Activated B cell treated with CpG ODN at 0.5 μM for 24 hours (primary cell): Measurements from ENCODE around the gene KRTAP10-7. TPM values are rescaled to one million over a fixed set of nuclear protein-coding genes. Genes with fewer than 3 reads are reported as not detected.
A peak's percentile ranks its signal among the peaks of the same experiment; 100 is the strongest.
"Not testable (repeated sequence)": the region's sequence is repeated elsewhere in the genome, so short reads cannot be mapped to it uniquely, and the experiment has no call there.

Experiments used
- ATAC-seq: fragments of 200-7000 bp; cut with Tn5 transposase; one replicate; pipeline ENCODE4 v1.10.0; 2021; ENCODE audit warnings: low read depth, mild to moderate bottlenecking, moderate library complexity
- CTCF ChIA-PET: fragments of 350-600 bp; sonication (Branson Sonifier 250); formaldehyde crosslinking; loops from one replicate; lab custom pipeline; 2021; ENCODE audit warnings: antibody characterized with exemption; lab: Charles Lee
- POLR2A ChIA-PET: fragments of 350-600 bp; sonication (Branson Sonifier 250); formaldehyde crosslinking; loops from one replicate; lab custom pipeline; 2021; ENCODE audit warnings: antibody characterized with exemption; lab: Charles Lee
- DNase-seq: peaks from one replicate; pipeline ENCODE4 v3.0.0; 2022
- H3K27ac Mint-ChIP-seq: one replicate; pipeline ENCODE4 v1.8.0; 2020; ENCODE audit warnings: mixed read lengths
- H3K27me3 Mint-ChIP-seq: one replicate; pipeline ENCODE4 v1.8.0; 2021; ENCODE audit warnings: mixed read lengths
- H3K36me3 Mint-ChIP-seq: one replicate; pipeline ENCODE4 v1.8.0; 2021; ENCODE audit warnings: low read depth, mixed read lengths
- H3K4me1 Mint-ChIP-seq: one replicate; pipeline ENCODE4 v1.8.0; 2021; ENCODE audit warnings: mixed read lengths
- H3K4me3 Mint-ChIP-seq: one replicate; pipeline ENCODE4 v1.8.0; 2020; ENCODE audit warnings: mild to moderate bottlenecking, mixed read lengths
- H3K9me3 Mint-ChIP-seq: one replicate; pipeline ENCODE4 v1.8.0; 2020; ENCODE audit warnings: mixed read lengths
- intact Hi-C: fragments of 100-400 bp; cut with micrococcal nuclease; formaldehyde crosslinking; loops from one replicate; pipeline ENCODE4 v1.15.1; 2024
- total RNA-seq: library from RNA; stranded (reverse); gene quantifications from 2 replicates; pipeline ENCODE4 v1.2.3, GENCODE V29; 2022
- TF ChIP-seq, protein P1 (sequence below): fragments of 200-600 bp; IDR thresholded peaks from one replicate; pipeline ENCODE4 v1.8.0; 2022; ENCODE audit warnings: antibody characterized with exemption, mild to moderate bottlenecking

KRTAP10-7 gene
- total RNA-seq, 1 donor from 2014 or later = not detected

DNA sequence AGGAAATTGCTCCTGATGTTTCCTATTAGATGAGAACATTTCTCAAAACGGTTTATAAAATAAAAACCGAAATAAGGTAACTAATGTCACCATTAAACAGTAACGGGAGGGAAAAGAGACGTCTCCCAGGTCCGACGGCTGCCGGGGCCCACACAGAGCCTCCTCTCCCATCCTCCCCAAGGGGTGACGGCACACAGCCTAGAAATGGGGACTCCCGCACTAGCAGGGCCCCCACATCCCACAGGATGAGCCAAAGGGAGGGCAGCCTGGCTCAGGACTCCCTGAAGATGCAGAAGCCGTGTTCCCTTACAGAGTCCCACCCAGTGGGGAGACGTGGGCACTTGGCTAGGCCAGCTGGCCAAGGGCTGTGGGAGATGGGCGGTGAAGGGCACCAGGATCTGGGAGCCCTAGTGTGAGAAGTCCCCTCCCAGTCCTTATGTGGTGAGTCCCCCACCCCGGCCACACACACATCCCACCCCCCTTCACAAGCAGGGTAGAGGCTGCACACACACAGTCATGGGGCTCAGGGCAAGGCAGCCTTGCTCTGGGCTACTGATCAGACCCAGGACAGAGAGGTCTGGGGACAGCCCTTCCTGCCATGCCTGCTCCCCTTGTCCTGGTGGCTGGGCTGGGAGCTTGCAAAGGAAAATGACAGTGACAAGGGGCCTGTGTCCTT, 45.1 kb upstream of the KRTAP10-7 start:
- intact Hi-C loops = no loop called here
- no peak for DNase-seq
- peaks cover 22% of the 10 kb centered on the region for H3K27me3 Mint-ChIP-seq
- CTCF ChIA-PET = no interaction called here
- peaks cover 10% of the 10 kb centered on the region for H3K4me1 Mint-ChIP-seq
- H3K27ac Mint-ChIP-seq = no peak overlapping the region
- peaks cover 2% of the 10 kb centered on the region for H3K9me3 Mint-ChIP-seq
- POLR2A ChIA-PET = interaction anchor here (1.0 kb wide), 1 partner anchor 901 kb away, joined by 3 read pairs; no protein-coding TSS in a partner anchor
- TF ChIP-seq, protein P1, sequence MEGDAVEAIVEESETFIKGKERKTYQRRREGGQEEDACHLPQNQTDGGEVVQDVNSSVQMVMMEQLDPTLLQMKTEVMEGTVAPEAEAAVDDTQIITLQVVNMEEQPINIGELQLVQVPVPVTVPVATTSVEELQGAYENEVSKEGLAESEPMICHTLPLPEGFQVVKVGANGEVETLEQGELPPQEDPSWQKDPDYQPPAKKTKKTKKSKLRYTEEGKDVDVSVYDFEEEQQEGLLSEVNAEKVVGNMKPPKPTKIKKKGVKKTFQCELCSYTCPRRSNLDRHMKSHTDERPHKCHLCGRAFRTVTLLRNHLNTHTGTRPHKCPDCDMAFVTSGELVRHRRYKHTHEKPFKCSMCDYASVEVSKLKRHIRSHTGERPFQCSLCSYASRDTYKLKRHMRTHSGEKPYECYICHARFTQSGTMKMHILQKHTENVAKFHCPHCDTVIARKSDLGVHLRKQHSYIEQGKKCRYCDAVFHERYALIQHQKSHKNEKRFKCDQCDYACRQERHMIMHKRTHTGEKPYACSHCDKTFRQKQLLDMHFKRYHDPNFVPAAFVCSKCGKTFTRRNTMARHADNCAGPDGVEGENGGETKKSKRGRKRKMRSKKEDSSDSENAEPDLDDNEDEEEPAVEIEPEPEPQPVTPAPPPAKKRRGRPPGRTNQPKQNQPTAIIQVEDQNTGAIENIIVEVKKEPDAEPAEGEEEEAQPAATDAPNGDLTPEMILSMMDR = no peak
- ATAC-seq = no peak
- H3K36me3 Mint-ChIP-seq = no peaks in the 10 kb centered on the region
- H3K4me3 Mint-ChIP-seq = no peak overlapping the region

DNA sequence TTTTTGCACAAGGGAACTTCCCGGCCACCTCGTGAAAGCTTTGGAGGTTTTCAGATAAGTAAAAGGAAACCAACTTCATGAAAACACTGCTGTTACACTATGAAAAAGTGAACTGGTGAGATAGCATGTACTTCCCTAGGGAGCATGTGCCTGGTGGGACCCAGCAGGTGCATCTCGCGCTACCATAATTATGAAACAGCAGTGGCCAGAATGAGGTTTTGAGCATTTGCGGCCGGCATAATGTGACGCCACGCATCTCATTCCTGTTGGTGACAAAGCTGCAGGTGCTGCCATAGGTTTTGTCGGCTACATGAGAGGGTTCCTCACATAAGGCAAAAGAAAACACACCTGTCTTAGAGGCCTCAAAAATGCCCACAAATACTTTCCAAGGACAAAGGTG, 43.5 kb upstream of the KRTAP10-7 start:
- H3K4me3 Mint-ChIP-seq = no peak overlapping the region
- TF ChIP-seq, protein P1 = no peak
- H3K4me1 Mint-ChIP-seq = peaks cover 16% of the 10 kb centered on the region
- intact Hi-C loops = no loop called here
- ATAC-seq = peak; percentile 85
- no peaks in the 10 kb centered on the region for H3K36me3 Mint-ChIP-seq
- POLR2A ChIA-PET = no interaction called here
- CTCF ChIA-PET = no interaction called here
- peak; percentile 15 for DNase-seq
- peaks cover 2% of the 10 kb centered on the region for H3K9me3 Mint-ChIP-seq
- peaks cover 16% of the 10 kb centered on the region for H3K27me3 Mint-ChIP-seq
- H3K27ac Mint-ChIP-seq = no peak overlapping the region

DNA sequence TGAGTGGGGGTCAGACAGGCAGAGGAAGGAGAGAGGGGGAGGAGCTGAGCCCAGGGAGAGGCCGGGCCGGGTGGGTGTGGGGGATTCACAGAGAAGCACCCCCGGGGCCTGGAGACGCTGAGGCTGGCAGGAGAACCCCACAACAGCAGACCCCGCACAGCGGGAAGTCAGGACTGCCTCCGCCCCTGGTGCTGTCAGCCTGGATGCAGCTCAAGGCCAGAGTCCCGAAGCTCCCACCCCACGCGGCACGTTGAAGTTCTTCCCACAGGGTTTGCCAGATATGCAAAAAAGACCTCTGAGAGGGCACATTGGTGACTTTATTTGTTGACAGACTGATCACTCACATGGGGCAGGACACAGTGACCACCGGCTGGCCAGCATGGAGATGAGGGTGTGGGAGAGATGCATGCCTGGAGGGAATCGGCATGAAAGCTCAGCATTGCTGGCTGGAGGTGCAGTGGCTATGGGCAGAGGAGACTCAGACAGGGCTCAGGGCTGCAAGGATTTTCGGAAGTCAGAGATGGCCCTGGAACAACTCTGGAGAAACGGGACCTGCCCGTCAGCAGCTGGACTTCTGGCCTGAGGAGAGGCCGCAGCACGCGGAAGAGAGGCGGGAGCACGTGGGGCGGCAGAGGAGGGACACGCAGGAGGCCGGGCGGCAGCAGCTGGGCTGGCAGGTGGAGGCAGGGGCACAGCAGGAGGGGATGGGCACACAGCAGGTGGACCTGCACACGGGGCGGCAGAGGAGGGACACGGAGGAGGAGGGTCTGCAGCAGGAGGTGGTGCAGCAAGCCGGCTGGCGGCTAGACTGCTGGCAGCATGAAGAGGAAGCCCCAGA, 42.7 kb upstream of the KRTAP10-7 start:
- peaks cover 10% of the 10 kb centered on the region for H3K27me3 Mint-ChIP-seq
- H3K9me3 Mint-ChIP-seq = peaks cover 4% of the 10 kb centered on the region
- TF ChIP-seq, protein P1 = no peak
- intact Hi-C loops = no loop called here
- no peak for DNase-seq
- POLR2A ChIA-PET = no interaction called here
- no peak overlapping the region for H3K27ac Mint-ChIP-seq
- H3K36me3 Mint-ChIP-seq = no peaks in the 10 kb centered on the region
- ATAC-seq = no peak
- CTCF ChIA-PET = no interaction called here
- peaks cover 21% of the 10 kb centered on the region for H3K4me1 Mint-ChIP-seq
- H3K4me3 Mint-ChIP-seq = no peak overlapping the region

DNA sequence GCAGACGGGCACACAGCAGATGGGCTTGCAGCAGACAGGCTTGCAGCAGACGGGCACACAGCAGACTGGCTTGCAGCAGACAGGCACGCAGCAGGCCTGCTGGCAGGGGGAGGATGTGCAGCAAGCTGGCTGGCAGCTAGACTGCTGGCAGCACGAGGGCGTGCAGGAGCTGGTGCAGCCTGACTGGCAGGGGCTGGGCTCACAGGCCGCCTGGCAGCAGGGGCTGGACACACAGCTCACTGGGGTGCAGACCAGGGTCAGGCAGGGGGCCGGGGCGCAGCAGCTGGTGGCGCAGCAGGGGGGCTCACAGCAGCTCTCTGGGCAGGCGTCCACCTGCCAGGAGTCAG, 42.1 kb upstream of the KRTAP10-7 start:
- H3K27ac Mint-ChIP-seq, H3K4me3 Mint-ChIP-seq, ATAC-seq, CTCF ChIA-PET, H3K9me3 Mint-ChIP-seq, DNase-seq, intact Hi-C loops, H3K27me3 Mint-ChIP-seq, H3K36me3 Mint-ChIP-seq, POLR2A ChIA-PET: not testable (repeated sequence)
- H3K4me1 Mint-ChIP-seq = peaks cover 21% of the 10 kb centered on the region

DNA sequence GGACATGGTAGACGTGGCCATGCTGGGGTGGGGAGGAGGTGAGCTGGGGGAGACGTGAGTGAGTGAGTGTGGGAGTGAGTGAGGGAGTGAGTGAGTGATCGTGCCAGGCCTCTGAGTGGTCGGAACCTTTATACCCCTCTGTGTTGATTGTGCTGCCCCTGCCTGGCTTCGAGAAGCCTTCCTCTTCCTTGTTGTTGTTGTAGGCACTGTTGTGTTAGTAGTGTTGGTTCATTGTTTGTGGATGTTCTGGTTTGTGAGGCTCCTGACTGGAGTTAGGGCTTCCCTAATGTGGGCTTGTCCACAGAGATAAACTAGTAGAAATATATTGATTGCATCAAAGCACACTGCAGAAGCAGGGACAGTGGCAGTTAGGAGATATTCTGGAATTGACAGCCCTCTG, 41.7 kb upstream of the KRTAP10-7 start, which contains the start of gene KRTAP10-3:
Gene KRTAP10-3 (minus strand): TSS at position 101 of the 400 bp plus-strand sequence. CDS start 80 bp downstream, at position 21.
- POLR2A ChIA-PET = no interaction called here
- no peak for DNase-seq
- H3K27me3 Mint-ChIP-seq = peaks cover 3% of the 10 kb centered on the region
- intact Hi-C loops = no loop called here
- H3K4me3 Mint-ChIP-seq = no peak within 1 kb of the TSS
- no peaks in the 10 kb centered on the region for H3K36me3 Mint-ChIP-seq
- H3K9me3 Mint-ChIP-seq = peaks cover 8% of the 10 kb centered on the region
- no peak within 1 kb of the TSS for H3K27ac Mint-ChIP-seq
- CTCF ChIA-PET = no interaction called here
- peaks cover 21% of the 10 kb centered on the region for H3K4me1 Mint-ChIP-seq
- ATAC-seq = no peak
- TF ChIP-seq, protein P1 = no peak
